M059J (cell line): ENCODE measurements around the gene OR4K13. TPM values are rescaled to one million over a fixed set of nuclear protein-coding genes. Genes with fewer than 3 reads are reported as not detected.

Experiments
- DNase-seq: peaks from one replicate; pipeline ENCODE4 v3.0.0-alpha.2; 2012; ENCODE audit warnings: low read depth
- total RNA-seq: library from RNA; depleted of rRNA; stranded (reverse); fragments of >200 nt; shearing (Covaris generic); gene quantifications from 2 replicates; pipeline ENCODE4 v1.2.3, GENCODE V29; 2014; rRNA removed

OR4K13 gene
- total RNA-seq, result not detected in 2 replicates

- DNase-seq, result no peak
Measured at GRCh38 chr14:20035938-20036337, at the start of gene OR4K13. Gene OR4K13 (minus strand): TSS chr14:20036038. CDS start chr14:20034758, 1,280 bp downstream.

GRCh38 chr14:20059745-20060144 lies 23.9 kb upstream of the OR4K13 start, which contains the start of gene OR4L1:
Gene OR4L1 (plus strand): TSS chr14:20060045. CDS start chr14:20060045, 0 bp downstream.
- no peak for DNase-seq

GRCh38 chr14:20048202-20048601 lies 12.4 kb upstream of the OR4K13 start:
- DNase-seq, result no peak

- DNase-seq, result no peak
Measured at GRCh38 chr14:20044243-20044642, 8.4 kb upstream of the OR4K13 start.

GRCh38 chr14:20035449-20035848 lies 389 bp downstream of the OR4K13 start:
- DNase-seq, result no peak

- no peak for DNase-seq
Measured at GRCh38 chr14:20031058-20031457, 4.8 kb downstream of the OR4K13 start.

- no peak for DNase-seq
Measured at GRCh38 chr14:20019257-20019865, 16.5 kb downstream of the OR4K13 start, which contains the start of gene OR4K14. Gene OR4K14 (minus strand): TSS chr14:20019307. CDS start chr14:20015193, 4,114 bp downstream.

- DNase-seq, result no peak
Measured at GRCh38 chr14:20008156-20008555, 27.7 kb downstream of the OR4K13 start.

GRCh38 chr14:20002319-20002718 lies 33.5 kb downstream of the OR4K13 start:
- DNase-seq, result no peak

- no peak for DNase-seq
Measured at GRCh38 chr14:20001863-20002262, 34.0 kb downstream of the OR4K13 start, which contains the start of gene OR4Q2. Gene OR4Q2 (plus strand): TSS chr14:20002163.

- DNase-seq, result no peak
Measured at GRCh38 chr14:19993438-19993837, 42.4 kb downstream of the OR4K13 start.

Other genes with a start within 250 kb of the OR4K13 start
- not detected in 2 replicates for gene OR4N2, start 232.3 kb downstream of the OR4K13 start, total RNA-seq
- gene OR4K2, start 160.9 kb downstream of the OR4K13 start, total RNA-seq, result not detected in 2 replicates
- not detected in 2 replicates for gene OR4K5, start 115.4 kb downstream of the OR4K13 start, total RNA-seq
- not detected in 2 replicates for gene OR4K1, start 105.1 kb downstream of the OR4K13 start, total RNA-seq
- not detected in 2 replicates for gene OR4K15, start 60.4 kb downstream of the OR4K13 start, total RNA-seq
- not detected in 2 replicates for gene OR4Q2, start 33.9 kb downstream of the OR4K13 start, total RNA-seq
- not detected in 2 replicates for gene OR4K14, start 16.7 kb downstream of the OR4K13 start, total RNA-seq
- not detected in 2 replicates for gene OR4L1, start 24.0 kb upstream of the OR4K13 start, total RNA-seq
- not detected in 2 replicates for gene OR4K17, start 74.7 kb upstream of the OR4K13 start, total RNA-seq
- gene OR4N5, start 102.8 kb upstream of the OR4K13 start, total RNA-seq, result not detected in 2 replicates
- gene OR11G2, start 154.9 kb upstream of the OR4K13 start, total RNA-seq, result not detected in 2 replicates
- not detected in 2 replicates for gene OR11H6, start 187.7 kb upstream of the OR4K13 start, total RNA-seq
- gene OR11H7, start 192.9 kb upstream of the OR4K13 start, total RNA-seq, result not detected in 2 replicates
- gene OR11H4, start 203.2 kb upstream of the OR4K13 start, total RNA-seq, result not detected in 2 replicates